Smooth muscle cell of the pulmonary artery (primary cell): Measurements from ENCODE around the gene MEF2A. TPM values are rescaled to one million over a fixed set of nuclear protein-coding genes. Genes with fewer than 3 reads are reported as not detected.

Source experiments
- total RNA-seq: library from RNA; depleted of rRNA; stranded (reverse); fragments of >200 nt; gene quantifications from 2 replicates; pipeline ENCODE4 v1.2.3, GENCODE V29; 2014

MEF2A gene
- total RNA-seq, result 40.5 and 55.9 TPM in 2 replicates

GRCh38 chr15:99565299-99566156 is at the start of gene MEF2A:
Gene MEF2A (plus strand): TSS chr15:99565984. CDS start chr15:99633120, 67,136 bp downstream.

GRCh38 chr15:99733268-99734039 is 167.7 kb downstream of the MEF2A start, which contains the start of gene LYSMD4:
Gene LYSMD4 (minus strand): TSS chr15:99733437. CDS start chr15:99731999, 1,438 bp downstream.

Other genes starting within 250 kb of the MEF2A start
- 6.5 and 9.5 TPM in 2 replicates for gene LYSMD4, start 167.5 kb downstream of the MEF2A start, total RNA-seq